GM18508 (cell line): ENCODE data around the gene UNC5B.

Source experiments
- ATAC-seq: cut with Tn5 transposase; IDR thresholded peaks from one replicate; pipeline ENCODE4 v1.9.1; 2021; ENCODE audit warnings: moderate number of reproducible peaks; ENCODE audit not compliant: insufficient read depth, unreplicated experiment

UNC5B gene

DNA sequence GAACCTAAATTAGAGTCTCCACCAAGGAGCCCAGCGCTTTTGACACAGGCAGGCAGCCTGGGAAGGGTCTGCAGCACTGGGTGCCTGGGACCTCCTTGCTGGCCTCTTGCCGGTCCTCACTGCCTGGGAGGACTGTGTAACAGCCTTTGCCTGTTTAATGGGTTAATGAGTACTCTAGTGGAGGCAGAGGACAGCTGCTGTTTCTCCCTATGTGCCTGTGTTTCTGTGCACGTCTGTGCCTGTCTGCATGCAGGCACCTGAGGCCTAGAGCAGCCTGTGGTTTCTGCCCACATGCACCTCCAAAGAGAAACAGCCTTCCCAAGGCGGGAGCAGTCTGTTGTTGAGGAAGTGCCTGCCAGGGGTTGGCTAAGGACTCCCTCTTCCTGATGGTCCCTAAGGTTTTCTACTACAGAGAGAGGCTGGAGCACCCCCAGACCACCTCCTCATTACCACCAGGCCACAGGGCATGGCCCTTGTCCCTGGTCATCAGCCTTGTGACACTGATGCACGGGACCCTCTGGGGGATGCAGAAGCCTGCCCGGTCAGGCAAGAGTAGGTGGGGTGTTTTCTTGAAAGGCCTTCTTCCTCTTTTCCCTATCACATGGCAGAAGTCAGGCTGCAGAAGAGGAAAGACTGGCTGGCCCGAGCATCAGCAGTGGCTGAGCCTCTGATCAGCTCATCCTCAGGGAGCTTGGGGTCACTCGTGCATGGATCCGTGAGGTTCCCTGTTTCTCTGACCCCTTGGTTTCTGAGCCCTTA is 120.9 kb downstream of the UNC5B start:
- no peak for ATAC-seq

GRCh38 chr10:71334221-71334791 is 121.9 kb downstream of the UNC5B start:
- no peak for ATAC-seq

DNA sequence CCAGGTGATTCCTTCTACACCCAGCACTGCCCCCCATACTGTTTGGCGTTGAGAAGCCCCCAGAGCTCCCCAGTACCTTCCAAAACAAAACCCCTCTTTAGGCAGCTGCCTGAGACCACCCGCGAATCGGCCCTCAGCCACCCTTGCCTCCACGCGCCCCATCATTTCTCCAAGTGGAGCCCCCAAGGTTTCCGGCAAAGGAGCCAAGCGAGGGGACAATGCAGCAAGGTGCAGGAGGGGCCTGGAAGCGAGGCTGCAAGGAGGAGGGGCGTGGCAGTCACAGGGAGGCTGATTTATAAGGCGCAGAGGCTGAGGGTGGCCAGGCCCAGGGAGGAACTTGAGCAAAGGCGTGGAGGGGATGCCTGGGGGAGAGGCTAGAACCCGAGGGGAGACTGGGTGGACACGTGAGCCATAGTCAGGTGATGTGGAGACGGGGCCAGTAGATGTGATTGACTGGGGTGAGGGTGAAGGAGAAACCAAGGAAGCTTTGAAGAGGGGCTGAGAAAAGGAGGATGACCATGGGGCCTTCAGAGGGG is 122.9 kb downstream of the UNC5B start:
- no peak for ATAC-seq

- ATAC-seq: no peak
These were observed 124.3 kb downstream of the UNC5B start for GRCh38 chr10:71336632-71337031.

GRCh38 chr10:71337219-71337701 is 124.9 kb downstream of the UNC5B start:
- ATAC-seq: no peak

GRCh38 chr10:71338728-71339495 is 126.5 kb downstream of the UNC5B start:
- no peak for ATAC-seq

- no peak for ATAC-seq
These were observed 127.6 kb downstream of the UNC5B start for GRCh38 chr10:71339796-71340589.

DNA sequence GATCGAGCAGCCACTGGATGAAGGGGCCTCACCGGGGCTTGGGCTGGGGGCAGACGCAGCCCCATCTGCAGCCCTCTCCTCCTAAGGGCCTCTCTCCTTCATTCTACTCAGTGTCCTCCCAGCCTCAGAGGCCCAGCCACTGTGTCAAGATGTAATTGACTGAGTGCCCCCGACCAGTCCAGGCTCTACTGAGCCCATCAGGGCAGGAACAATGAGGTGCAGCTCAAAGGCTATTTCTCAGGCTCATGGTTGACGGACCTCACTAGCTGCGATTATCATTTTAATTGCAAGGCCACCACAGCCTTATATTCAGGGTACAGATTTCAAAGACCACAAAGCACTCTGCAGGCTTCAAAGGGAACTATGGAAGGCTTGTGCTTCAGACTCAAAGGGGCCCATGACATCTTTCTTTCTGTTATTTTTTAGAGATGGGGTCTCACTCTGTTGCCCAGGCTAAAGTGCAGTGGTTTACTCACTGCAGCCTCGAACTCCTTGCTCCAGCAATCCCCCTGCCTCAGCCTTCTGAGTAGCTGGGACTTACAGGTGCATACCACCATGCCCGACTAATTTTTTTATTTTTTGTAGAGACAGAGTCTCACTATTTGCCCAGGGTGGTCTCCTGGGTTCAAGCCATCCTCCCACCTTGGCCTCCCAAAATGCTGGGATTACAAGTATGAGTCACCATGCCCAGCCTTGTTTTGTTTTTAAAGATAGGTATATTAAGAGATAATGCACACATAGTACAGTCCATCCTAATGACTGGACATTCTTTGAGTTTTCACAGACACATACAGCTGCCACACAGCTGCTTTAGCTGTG is 130.4 kb downstream of the UNC5B start:
- ATAC-seq: no peak

- ATAC-seq: no peak
These were observed 131.0 kb downstream of the UNC5B start for GRCh38 chr10:71343392-71343773.

DNA sequence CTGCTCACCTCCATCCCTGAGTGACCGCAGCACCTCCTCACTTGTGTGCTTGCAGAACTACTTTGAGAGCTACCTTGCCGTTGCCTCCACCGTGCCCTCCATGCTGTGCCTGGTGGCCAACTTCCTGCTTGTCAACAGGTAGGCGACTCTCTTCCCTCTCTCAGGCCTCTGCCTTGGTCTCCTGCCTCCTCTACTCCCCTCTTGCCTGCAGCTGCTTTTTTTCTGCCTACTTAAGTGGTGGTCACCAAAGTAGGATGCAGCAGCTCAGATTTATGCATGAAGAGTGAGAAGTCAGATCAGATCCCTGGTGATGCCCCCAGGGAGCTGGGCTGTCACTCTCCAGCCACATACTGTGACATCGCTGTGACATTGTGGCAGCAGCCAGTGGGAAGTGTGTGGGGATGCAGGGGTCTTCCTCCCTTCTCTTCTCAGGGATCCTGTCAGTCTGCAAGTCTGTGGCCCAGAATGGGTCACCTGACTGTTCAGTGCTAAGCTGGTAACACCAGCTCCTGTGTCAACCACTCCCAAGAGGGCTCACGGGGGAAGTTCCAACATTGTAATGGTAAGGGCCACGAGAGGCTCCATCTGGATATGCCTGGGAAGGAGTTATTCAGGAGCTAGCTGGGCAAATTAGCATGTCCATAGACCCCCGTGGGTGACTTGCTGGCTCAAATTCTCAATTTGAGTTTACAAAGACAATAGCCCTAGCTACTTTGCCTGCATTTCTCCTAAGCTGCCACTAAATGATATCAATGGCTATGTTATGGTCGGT is 132.0 kb downstream of the UNC5B start:
- no peak for ATAC-seq

- no peak for ATAC-seq
These were observed 132.7 kb downstream of the UNC5B start for GRCh38 chr10:71344993-71345480.

GRCh38 chr10:71345694-71346093 is 133.3 kb downstream of the UNC5B start:
- ATAC-seq: no peak

- no peak for ATAC-seq
These were observed 134.4 kb downstream of the UNC5B start for GRCh38 chr10:71346731-71347130.

GRCh38 chr10:71347587-71348395 is 135.4 kb downstream of the UNC5B start:
- ATAC-seq: no peak

DNA sequence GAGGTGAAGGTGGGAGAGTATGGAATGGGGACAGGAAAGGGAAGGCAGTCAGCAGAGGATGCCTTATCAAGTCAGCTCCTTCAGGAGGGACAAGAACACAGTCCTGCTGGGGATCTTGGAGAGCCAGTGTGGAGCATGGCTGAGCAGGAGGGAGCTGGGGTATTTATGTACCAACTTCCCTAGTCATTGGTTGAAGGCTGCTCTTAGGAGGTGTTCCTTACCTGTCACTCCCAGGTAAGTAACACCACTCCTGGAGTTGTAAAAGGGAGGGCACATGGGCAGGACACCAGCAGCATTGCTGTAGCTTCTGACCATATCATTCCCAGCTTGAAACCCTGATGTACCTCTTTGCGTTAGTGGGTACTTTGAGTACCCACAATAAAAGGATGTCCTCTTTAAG is 136.5 kb downstream of the UNC5B start:
- ATAC-seq: no peak

- no peak for ATAC-seq
These were observed 137.0 kb downstream of the UNC5B start for GRCh38 chr10:71349406-71349805.

GRCh38 chr10:71351087-71351486 is 138.7 kb downstream of the UNC5B start:
- no peak for ATAC-seq
